ENCODE results near the gene MAML2. TPM values are rescaled to one million over a fixed set of nuclear protein-coding genes. Genes with fewer than 3 reads are reported as not detected.

MAML2 gene
- total and polyA plus RNA-seq, 4 donors, result 3.8 to 41.8 (median 13.7) TPM

DNA sequence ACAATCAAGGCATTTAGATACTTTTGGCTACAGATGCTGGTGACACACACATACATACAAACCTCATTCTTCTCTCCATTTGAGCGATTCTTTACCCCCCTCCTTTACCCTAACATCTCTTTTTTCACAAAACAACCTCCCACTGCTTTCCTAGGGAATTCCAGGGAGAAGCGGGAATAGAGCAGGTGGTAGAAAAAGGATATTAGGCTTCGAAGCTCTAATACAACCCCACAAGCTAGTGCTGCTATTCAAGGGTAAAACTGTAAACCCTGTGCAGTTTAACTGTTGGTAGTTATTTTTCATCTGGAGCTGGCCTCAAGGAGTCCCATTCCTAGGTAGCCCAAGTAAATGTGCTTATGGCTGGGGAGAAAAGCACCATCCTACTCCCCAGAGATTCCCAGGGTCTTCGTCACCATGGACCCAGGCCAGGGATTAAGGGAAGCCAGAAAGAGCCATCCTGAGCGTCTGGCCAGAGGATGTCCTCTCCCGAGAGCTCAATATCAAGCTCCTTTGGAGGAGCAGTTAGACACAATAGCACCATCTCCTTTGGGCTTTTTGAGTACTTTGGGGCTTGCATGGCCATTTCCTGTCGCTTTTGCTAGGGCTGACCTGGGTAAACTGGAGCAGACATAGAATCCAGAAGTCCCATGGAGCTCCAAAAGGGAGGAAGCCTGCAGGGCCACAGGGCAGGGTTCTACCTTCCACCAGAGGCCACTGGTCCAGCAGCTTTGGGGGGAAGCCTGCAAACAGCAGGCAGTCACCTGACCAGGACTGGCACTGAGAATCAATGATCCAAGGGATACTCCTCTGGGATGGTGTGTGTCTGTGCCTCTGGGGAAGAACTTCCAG lies 3.1 kb downstream of the MAML2 start:
- ATAC-seq (ENCODE audit: insufficient read depth, low FRiP score) (no peak), DNase-seq (peak in 2 of 3 donors; percentile 47 to 51)
- peak overlapping the region; percentile 11 for H3K4me3 ChIP-seq
- peaks cover 14 to 60% (median 37%) of the 10 kb centered on the region in 5 donors for H3K4me1 ChIP-seq (ENCODE audit: control insufficient read depth in 5 of 5, insufficient read depth in 5 of 5, low read length in 5 of 5)
- TF ChIP-seq, protein P1, sequence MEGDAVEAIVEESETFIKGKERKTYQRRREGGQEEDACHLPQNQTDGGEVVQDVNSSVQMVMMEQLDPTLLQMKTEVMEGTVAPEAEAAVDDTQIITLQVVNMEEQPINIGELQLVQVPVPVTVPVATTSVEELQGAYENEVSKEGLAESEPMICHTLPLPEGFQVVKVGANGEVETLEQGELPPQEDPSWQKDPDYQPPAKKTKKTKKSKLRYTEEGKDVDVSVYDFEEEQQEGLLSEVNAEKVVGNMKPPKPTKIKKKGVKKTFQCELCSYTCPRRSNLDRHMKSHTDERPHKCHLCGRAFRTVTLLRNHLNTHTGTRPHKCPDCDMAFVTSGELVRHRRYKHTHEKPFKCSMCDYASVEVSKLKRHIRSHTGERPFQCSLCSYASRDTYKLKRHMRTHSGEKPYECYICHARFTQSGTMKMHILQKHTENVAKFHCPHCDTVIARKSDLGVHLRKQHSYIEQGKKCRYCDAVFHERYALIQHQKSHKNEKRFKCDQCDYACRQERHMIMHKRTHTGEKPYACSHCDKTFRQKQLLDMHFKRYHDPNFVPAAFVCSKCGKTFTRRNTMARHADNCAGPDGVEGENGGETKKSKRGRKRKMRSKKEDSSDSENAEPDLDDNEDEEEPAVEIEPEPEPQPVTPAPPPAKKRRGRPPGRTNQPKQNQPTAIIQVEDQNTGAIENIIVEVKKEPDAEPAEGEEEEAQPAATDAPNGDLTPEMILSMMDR (IDR thresholded peaks at IDR 0.05; ENCODE audit: control extremely low read depth, extremely low read depth), result no peak
- no peaks in the 10 kb centered on the region for H3K27me3 ChIP-seq (ENCODE audit: control insufficient read depth in 3 of 3, insufficient read depth in 3 of 3, low read length in 2 of 3)
- peaks cover 0 to 7% (median 0%) of the 10 kb centered on the region in 4 donors for H3K36me3 ChIP-seq (ENCODE audit: control insufficient read depth in 4 of 4, insufficient read depth in 4 of 4, low read length in 4 of 4)
- peak overlapping the region; percentile 50 to 98 for H3K9ac ChIP-seq (ENCODE audit: insufficient read depth in 1 of 2, low read length in 2 of 2)
- peak overlapping the region; percentile 81 to 90 for H3K27ac ChIP-seq (ENCODE audit: low read depth in 1 of 2, low read length in 1 of 2)
- H3K9me3 ChIP-seq (ENCODE audit: control insufficient read depth in 4 of 4, insufficient read depth in 3 of 4, low read length in 3 of 4), result no peaks in the 10 kb centered on the region
- 62 to 76% methylated on average over 7 of the region's 7 CpGs for WGBS, 2 donors

DNA sequence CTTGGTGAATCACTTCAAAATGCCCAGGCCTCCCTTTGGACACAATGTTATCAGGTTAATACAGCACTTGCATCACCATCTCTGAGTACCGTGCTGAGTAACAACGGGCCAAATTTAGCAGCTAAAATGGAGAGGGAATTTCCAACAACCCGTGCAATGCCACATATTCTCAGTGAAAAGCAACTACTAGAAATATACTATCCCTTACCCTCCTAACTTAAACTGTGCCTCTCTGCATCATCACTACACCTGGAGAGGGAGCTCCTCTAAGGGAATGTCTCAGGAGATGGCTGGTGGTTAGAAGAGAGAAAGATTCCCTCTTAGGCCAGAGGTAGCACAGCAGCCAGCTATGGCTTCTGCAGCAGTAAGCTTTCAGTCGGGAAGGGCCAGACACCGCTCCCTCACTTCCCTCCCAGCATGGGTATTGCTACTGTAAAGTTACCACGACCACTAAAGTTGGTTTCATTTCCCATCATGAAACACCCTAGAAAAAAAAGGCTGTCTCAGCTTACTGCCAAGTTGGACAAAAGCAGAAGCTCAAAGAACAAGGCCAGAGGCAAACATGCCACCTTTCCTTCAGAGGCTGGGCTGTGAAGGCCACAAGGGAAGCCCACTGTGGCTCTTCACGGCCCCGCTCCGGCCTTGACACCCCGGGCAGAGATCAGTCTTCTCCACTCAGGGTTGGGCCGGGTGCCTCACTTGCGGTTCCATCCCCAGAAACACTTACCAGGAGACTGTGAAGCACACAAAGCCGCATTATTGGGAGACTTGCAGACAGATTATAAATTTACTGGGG lies 3.9 kb downstream of the MAML2 start:
- ATAC-seq (ENCODE audit: insufficient read depth, low FRiP score) (no peak), DNase-seq (peak; percentile 37 to 74 (median 69))
- Histone ChIP-seq H3K27ac (ENCODE audit: low read depth in 1 of 2, low read length in 1 of 2) (peak overlapping the region; percentile 81 to 90), H3K9me3 (ENCODE audit: control insufficient read depth in 4 of 4, insufficient read depth in 3 of 4, low read length in 3 of 4) (no peaks in the 10 kb centered on the region), H3K4me3 (peak overlapping the region; percentile 17), H3K9ac (ENCODE audit: insufficient read depth in 1 of 2, low read length in 2 of 2) (peak overlapping the region; percentile 17 to 98), H3K36me3 (ENCODE audit: control insufficient read depth in 4 of 4, insufficient read depth in 4 of 4, low read length in 4 of 4) (peaks cover 0 to 7% (median 1%) of the 10 kb centered on the region in 4 donors), H3K27me3 (ENCODE audit: control insufficient read depth in 3 of 3, insufficient read depth in 3 of 3, low read length in 2 of 3) (no peaks in the 10 kb centered on the region), H3K4me1 (ENCODE audit: control insufficient read depth in 5 of 5, insufficient read depth in 5 of 5, low read length in 5 of 5) (peaks cover 14 to 60% (median 37%) of the 10 kb centered on the region in 5 donors)
- WGBS, 2 donors, result 9 to 15% methylated on average over 13 of the region's 13 CpGs
- TF ChIP-seq, protein P1 (IDR thresholded peaks at IDR 0.05; ENCODE audit: control extremely low read depth, extremely low read depth), result no peak

DNA sequence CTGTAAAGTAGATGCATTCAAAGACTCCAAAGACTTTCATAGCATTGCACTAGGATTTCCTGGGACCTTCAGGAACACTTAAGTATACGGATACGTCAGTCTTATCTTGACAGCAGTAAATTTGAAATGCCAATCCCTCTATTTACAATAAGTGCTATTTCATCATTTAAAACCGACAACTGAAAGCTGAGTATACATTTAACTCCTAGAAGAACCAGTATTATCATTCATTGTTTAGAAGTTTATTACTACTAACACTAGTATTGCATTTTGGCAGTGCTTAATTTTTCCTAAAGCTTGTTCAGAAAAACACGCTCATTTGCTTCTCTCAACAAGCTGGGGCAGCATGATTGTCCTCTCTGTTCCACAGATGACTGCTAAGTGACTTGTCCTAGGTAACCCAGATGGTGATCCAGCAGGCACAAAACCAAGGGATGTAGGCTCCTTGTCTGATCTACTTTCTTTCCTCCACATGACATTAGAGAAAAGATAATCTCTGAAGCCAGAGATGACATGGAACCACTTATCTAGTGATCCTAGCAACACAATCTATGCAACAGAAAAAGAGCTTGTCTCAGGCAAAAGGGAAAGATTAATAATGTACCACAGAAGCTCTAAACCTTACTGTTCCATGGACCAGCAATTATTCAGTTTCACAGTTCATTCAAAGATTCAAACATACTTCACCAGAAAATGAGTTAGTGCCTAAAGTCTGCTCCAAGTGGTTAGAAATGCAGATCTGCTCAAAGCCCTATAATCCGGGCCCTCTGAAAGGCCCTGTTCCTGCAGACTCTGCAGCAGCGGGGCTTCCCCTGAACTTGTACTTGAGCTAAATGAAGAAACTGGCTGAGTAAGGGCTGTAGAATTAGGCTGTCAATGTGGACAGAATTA lies 5.2 kb downstream of the MAML2 start:
- DNase-seq (peak in 2 of 3 donors; percentile 76 to 78), ATAC-seq (ENCODE audit: insufficient read depth, low FRiP score) (no peak)
- Histone ChIP-seq H3K27me3 (ENCODE audit: control insufficient read depth in 3 of 3, insufficient read depth in 3 of 3, low read length in 2 of 3) (no peaks in the 10 kb centered on the region), H3K9me3 (ENCODE audit: control insufficient read depth in 4 of 4, insufficient read depth in 3 of 4, low read length in 3 of 4) (no peaks in the 10 kb centered on the region), H3K4me3 (no peak overlapping the region), H3K27ac (ENCODE audit: low read depth in 1 of 2, low read length in 1 of 2) (peak overlapping the region; percentile 44 to 49), H3K4me1 (ENCODE audit: control insufficient read depth in 5 of 5, insufficient read depth in 5 of 5, low read length in 5 of 5) (peaks cover 14 to 70% (median 41%) of the 10 kb centered on the region in 5 donors), H3K9ac (ENCODE audit: insufficient read depth in 1 of 2, low read length in 2 of 2) (peak overlapping the region in 1 of 2 donors; percentile 98), H3K36me3 (ENCODE audit: control insufficient read depth in 4 of 4, insufficient read depth in 4 of 4, low read length in 4 of 4) (peaks cover 0 to 7% (median 1%) of the 10 kb centered on the region in 4 donors)
- TF ChIP-seq, protein P1 (IDR thresholded peaks at IDR 0.05; ENCODE audit: control extremely low read depth, extremely low read depth), result no peak
- whole genome bisulfite sequencing, 2 donors, result 32 to 53% methylated on average over 6 of the region's 6 CpGs
